Middle frontal gyrus (tissue), 1 donor: ENCODE measurements around the gene DCX.
A peak's percentile ranks its signal among the peaks of the same experiment; 100 is the strongest.

Source experiments
- DNase-seq: peaks from one replicate; pipeline ENCODE4 v3.0.0-alpha.2; 2015; ENCODE audit warnings: low spot score; ENCODE audit errors: extremely low spot score

The DCX gene

GRCh38 chrX:111411983-111412382 is at the start of gene DCX:
Gene DCX (minus strand): TSS chrX:111412192. CDS start chrX:111410398, 1,794 bp downstream.
- DNase-seq: no peak

GRCh38 chrX:111460607-111461006 is 48.6 kb upstream of the DCX start:
- no peak for DNase-seq

GRCh38 chrX:111447298-111447697 is 35.3 kb upstream of the DCX start:
- no peak for DNase-seq

GRCh38 chrX:111445485-111445884 is 33.5 kb upstream of the DCX start:
- peak; percentile 53 for DNase-seq

GRCh38 chrX:111444881-111445280 is 32.9 kb upstream of the DCX start:
- DNase-seq: no peak

GRCh38 chrX:111443946-111444345 is 32.0 kb upstream of the DCX start:
- no peak for DNase-seq

- no peak for DNase-seq
These were observed 30.8 kb upstream of the DCX start for GRCh38 chrX:111442791-111443190.

GRCh38 chrX:111435469-111435868 is 23.5 kb upstream of the DCX start:
- no peak for DNase-seq

GRCh38 chrX:111431001-111431400 is 19.0 kb upstream of the DCX start:
- DNase-seq: no peak

GRCh38 chrX:111411557-111411956 is 435 bp downstream of the DCX start:
- no peak for DNase-seq

- DNase-seq: no peak
These were observed 1.4 kb downstream of the DCX start for GRCh38 chrX:111410590-111411078.

GRCh38 chrX:111409326-111409725 is 2.7 kb downstream of the DCX start:
- no peak for DNase-seq

GRCh38 chrX:111407948-111408347 is 4.0 kb downstream of the DCX start:
- DNase-seq: no peak

GRCh38 chrX:111402344-111402743 is 9.6 kb downstream of the DCX start:
- DNase-seq: no peak

- DNase-seq: no peak
These were observed 16.8 kb downstream of the DCX start for GRCh38 chrX:111395149-111395548.

GRCh38 chrX:111394569-111394968 is 17.4 kb downstream of the DCX start:
- no peak for DNase-seq

GRCh38 chrX:111387470-111388070 is 24.4 kb downstream of the DCX start:
- DNase-seq: no peak

- no peak for DNase-seq
These were observed 25.3 kb downstream of the DCX start for GRCh38 chrX:111386615-111387233.

GRCh38 chrX:111386077-111386476 is 25.9 kb downstream of the DCX start:
- DNase-seq: no peak

GRCh38 chrX:111382277-111382676 is 29.7 kb downstream of the DCX start:
- DNase-seq: no peak

- no peak for DNase-seq
These were observed 35.0 kb downstream of the DCX start for GRCh38 chrX:111376897-111377578.

GRCh38 chrX:111376486-111376885 is 35.5 kb downstream of the DCX start:
- DNase-seq: no peak

GRCh38 chrX:111375747-111376146 is 36.2 kb downstream of the DCX start:
- DNase-seq: no peak
